Right lung (tissue), 5 donors: ENCODE results near the gene PPARA. TPM values are rescaled to one million over a fixed set of nuclear protein-coding genes. Genes with fewer than 3 reads are reported as not detected.
"Not testable (repeated sequence)": the region's sequence is repeated elsewhere in the genome, so short reads cannot be mapped to it uniquely, and the experiment has no call there.

Experiments used
- DNase-seq, 2 donors: peaks; one replicate each; pipeline ENCODE4 v3.0.0-alpha.2; 2013
- polyA plus RNA-seq, 5 donors: library from polyadenylated mRNA; unstranded; fragments of 120-200 nt; gene quantifications; one replicate each; pipeline versions ENCODE4 v1.2.1 to v1.2.3, GENCODE V29; 2013; ENCODE audit warnings: inconsistent platforms in 1 of 5, low replicate concordance in 1 of 5; ENCODE audit not compliant: insufficient read length in 5 of 5, insufficient read depth in 1 of 5

The PPARA gene
- polyA plus RNA-seq, 5 donors, result 11.8 to 14.8 (median 14.1) TPM

DNA sequence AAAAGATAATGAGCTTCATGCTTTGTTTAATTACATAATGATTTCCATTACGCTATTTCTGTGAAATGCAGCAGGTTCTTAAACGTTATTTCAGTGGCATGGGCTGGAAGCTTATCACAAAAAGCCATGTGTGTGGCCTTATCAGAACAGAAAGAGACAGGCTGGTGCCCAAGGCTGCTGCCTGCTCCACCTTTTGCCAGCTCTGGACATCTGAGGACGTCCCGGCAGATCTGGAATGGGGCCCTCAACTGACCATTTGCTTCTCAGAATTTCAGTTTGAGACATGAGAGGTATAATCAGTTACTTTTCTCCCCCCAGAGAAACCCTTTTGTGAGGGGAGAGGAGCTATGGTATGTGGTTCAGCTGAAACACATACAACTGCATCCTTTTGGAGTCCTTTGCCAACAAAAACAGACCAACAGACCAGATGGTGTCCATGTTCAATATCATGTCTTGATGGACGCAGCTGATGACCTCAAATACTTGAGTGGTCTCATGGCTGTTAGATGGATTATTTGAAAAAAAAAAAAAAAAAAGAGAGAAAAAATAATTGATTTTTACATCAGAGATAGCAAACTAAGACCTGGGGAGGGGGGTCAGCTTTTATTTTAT lies 91.2 kb downstream of the PPARA start:
- no peak for DNase-seq

DNA sequence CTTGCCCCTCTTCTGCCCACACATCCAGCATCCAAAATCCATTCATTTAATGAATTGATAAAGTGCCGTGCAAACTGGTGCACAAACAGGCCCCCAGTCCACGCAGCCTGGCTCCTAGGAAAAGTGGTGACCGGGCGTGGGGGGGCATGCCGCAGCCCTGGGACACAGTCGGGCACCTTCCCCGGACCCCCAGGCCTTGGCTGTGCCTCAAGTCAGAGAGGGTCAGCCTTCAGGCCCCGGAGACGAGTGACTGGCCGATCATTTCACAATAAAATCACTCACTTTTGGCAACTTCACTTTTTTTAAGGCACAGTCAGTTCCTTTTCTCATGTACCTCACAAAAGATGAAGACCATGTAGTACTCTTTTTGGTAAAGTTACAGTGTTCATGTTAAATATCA lies 91.8 kb downstream of the PPARA start:
- no peak for DNase-seq

- DNase-seq, result no peak
Measured at GRCh38 chr22:46244771-46245170, 94.4 kb downstream of the PPARA start.

DNA sequence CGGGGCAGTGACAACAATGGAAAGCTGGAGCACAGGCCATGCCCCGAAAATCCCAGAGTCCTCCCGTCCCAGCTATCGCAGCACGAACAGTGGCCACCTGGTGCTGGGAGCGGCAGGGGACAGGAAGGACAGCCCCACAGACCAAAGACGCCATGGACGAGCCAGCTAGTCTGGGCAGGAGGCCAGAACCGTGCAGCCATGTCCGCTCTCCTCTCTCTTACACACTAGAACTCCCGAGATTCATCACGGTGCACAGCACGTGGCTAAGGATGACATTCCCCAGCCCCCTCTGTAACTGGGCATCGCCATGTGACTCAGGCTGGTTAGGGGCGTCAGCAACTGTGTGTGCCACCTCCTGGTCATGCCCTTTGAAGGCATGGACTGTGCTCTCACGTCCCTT lies 95.2 kb downstream of the PPARA start:
- peak in 1 of 2 donors; percentile 36 for DNase-seq

DNA sequence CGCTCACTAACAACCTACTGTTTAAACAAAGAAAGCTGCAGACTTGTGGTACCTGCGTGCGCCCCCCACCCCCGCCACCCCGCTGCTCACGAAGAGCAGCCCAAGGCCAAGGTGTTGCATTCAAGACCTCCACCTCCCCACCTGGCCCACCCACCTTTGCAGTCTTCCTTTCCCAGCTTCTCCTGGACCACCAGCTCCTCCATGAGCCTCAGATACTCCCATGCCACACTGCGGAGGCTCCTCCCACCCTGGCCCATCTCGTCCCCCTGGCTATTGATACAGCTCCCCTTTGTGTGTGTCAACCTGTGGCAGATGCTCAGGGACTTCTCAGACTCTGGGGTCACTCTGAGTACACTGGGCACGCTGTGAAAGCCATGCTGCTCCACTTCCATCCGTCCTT lies 95.9 kb downstream of the PPARA start:
- no peak for DNase-seq

DNA sequence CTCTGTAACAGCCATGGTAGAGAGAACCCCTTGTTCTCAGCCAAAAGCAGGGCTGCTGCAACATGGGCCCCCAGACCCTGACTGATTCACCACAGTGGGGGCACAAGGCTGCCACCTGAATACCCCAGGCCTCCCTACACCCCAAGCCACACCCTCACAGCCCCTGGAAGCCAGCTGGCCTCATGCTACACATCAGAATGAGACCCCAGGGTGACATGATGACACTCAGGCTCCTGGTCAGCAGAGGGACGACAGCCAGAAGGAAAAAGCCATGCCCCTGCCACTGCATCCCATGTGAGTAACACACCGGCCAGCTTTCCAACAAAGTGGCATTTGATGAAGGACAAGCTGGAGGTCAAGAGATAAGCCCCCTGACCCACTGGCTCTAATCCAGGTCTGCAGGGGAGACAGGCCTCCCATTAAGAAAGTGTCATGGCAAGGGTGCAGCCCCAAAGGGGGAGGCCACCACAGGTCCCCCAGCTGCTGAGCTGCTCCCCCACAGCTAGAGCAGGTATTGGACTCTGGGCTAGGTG lies 97.2 kb downstream of the PPARA start:
- DNase-seq, result no peak

DNA sequence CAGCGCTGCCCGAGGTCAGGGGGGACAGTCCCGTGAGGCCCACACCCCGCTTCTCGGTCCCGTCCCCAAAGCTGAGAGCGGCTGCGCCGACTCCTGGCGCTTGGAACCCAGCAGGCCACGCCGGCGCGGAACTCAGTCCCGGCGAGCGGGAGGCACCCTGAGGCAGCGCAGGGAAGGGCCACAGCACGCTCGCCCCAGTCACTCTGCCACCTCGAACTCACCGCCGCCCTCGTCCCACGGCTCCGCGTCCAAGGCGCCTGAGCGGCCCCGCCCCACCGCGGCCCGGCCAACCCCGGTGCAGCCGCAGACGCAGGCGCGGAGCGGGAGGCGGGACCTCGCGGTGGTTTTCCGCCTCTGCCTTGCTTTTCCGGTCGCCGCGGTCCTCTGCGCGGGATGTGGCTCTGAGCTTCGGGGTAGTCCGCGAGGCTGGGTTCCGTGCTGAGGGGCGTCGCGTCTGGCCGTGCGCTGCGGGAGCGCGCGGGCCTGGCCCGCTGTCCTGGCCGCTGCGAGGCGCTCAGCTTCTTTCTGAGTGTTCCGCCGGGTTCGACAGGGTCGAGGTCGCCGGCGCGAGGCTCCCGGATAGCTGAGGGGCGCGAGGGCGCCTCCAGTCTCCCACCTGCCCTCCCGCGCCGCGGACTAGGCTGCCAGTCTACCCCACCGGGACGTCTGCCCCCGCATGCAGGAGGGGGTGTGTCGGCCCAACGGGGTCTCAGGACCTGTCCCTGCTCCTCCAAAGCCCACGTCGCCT lies 99.9 kb downstream of the PPARA start, which contains the start of gene CDPF1:
CDPF1 (minus strand) TSS at position 259 of the 748 bp plus-strand sequence. CDS start 2,009 bp downstream, outside the sequence.
- peak; percentile 79 to 83 for DNase-seq

DNA sequence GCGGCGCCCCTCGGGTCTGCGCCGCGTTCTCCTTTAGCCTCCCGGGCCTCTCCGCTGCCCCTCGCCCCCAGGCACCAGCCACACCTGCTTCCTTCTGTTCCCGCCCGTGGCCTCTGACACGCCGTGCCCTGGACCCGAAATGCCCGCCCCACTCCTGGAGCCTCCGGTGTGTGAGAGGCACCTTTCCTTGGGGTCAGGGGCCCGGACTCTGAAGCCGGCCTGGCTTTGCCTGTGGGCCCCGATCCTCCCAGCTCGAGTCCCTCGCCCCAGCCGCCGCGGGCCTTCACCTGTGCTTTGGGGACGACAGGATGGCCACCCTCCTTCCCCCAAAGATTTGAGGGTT lies 100.4 kb downstream of the PPARA start:
- no peak for DNase-seq

GRCh38 chr22:46251266-46251665 lies 100.9 kb downstream of the PPARA start:
- DNase-seq, result no peak

- no peak for DNase-seq
Measured at GRCh38 chr22:46251816-46252380, 101.6 kb downstream of the PPARA start.

GRCh38 chr22:46256358-46256958 lies 106.1 kb downstream of the PPARA start:
- no peak for DNase-seq

DNA sequence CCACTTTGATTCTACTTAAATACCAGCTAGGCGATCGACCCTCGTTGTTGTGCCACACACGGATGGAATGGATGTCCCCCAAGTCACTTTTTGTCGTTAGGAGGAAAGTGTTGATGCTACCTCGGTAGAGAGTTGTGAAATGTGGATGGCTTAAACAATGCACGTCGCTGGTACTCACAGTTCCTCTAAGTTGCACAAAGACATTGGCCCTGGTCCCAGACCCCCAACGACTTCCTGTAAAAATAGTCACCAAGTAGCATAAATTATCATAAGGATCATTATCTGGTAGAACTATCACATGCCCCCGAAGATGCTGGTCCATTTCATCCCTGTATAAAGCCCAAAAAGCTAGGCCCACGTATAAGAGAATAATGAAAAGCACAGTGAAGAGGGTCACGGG lies 109.0 kb downstream of the PPARA start:
- DNase-seq, result no peak

- no peak for DNase-seq
Measured at GRCh38 chr22:46260038-46260437, 109.7 kb downstream of the PPARA start.

- DNase-seq, result peak in 1 of 2 donors; percentile 16
Measured at GRCh38 chr22:46262449-46263215, 112.3 kb downstream of the PPARA start.

DNA sequence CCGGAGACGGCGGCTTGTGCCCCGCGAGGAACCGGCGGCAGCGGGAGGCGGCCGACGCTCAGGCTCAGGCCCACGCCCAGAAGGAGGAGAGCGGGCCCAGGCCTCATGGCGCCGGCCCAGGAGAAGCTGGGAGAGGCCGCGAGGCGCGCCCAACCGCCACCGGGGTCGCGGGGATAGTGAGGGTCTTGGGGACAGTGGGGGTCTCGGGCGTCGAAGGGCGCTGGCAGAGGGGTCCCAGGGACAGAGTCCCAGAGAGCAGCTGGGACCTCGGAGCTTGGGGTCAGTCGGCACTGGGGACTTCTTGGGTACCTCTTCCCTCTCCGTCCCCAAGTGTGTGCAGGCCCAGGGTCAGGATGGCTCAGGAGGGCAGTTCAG lies 112.9 kb downstream of the PPARA start, which contains the start of gene PKDREJ:
PKDREJ (minus strand) TSS at position 128 of the 375 bp plus-strand sequence; CDS start at position 107, 21 bp downstream.
- no peak for DNase-seq

DNA sequence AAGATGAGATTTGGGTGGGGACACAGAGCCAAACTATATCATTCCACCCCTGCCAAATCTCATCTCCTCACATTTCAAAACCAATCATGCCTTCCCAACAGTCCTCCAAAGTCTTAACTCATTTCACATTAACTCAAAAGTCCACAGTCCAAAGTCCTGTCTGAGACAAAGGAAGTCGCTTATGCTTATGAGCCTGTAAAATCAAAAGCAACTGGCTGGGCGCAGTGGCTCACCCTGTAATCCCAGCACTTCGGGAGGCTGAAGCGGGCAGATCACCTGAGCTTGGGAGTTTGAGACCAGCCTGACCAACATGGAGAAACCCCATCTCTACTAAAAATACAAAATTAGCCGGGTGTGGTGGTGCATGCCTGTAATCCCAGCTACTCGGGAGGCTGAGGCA lies 114.2 kb downstream of the PPARA start:
- not testable (repeated sequence) for DNase-seq

- DNase-seq, result not testable (repeated sequence)
Measured at GRCh38 chr22:46265627-46266026, 115.3 kb downstream of the PPARA start.

GRCh38 chr22:46267431-46268279 lies 117.3 kb downstream of the PPARA start, which contains the start of gene TTC38:
TSS of gene TTC38 (plus strand) at chr22:46268008. CDS start at chr22:46268040, 32 bp downstream.
- DNase-seq, result peak; percentile 82 to 85

- DNase-seq, result no peak
Measured at GRCh38 chr22:46269564-46269963, 119.2 kb downstream of the PPARA start.

- DNase-seq, result no peak
Measured at GRCh38 chr22:46272196-46272595, 121.9 kb downstream of the PPARA start.
